ENCODE data around the gene CASR. TPM values are rescaled to one million over a fixed set of nuclear protein-coding genes. Genes with fewer than 3 reads are reported as not detected.

CASR gene
- total RNA-seq, 2 experiments from 2014 or later, result 0.14 to 0.19 TPM

DNA sequence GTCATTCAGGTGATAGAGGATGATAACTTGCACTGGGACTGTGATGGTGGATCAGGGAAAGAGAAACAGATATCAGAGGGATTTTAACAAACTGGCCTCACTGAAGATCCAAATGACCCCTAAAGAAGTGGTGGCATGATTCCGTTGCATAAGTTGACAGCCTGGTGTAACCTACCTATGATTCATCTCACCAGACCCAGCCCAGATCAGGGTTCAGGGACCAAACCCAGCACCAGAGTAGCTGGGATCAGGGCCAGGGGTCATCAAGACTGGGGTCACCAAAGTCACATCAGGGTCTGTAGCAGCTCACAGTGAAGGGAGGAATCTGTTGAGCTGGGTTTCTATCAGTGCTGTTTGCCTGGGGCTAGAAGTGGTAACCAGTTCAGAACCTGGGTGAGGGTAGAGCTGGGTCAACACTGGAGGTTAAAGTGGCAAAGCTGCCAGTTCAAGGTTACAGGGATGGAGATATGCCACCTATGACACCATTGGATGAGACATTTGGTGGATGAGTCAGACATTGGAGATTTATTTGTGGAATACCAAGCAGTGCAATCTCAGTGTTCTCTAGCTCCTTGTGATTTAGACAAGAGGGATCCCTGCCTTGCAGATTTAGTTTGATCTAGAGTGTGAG, 35.9 kb downstream of the CASR start:
- Mint-ChIP-seq H3K4me3 (no peak overlapping the region), H3K4me1 (ENCODE audit: low read depth) (no peaks in the 10 kb centered on the region), H3K36me3 (no peaks in the 10 kb centered on the region), H3K27ac (no peak overlapping the region), H3K27me3 (peaks cover 34% of the 10 kb centered on the region), H3K9me3 (no peaks in the 10 kb centered on the region)
- DNase-seq, result no peak
- POLR2A ChIA-PET, result no interaction called here
- CTCF ChIA-PET, result no interaction called here
- intact Hi-C loops (cut with micrococcal nuclease), result no loop called here

DNA sequence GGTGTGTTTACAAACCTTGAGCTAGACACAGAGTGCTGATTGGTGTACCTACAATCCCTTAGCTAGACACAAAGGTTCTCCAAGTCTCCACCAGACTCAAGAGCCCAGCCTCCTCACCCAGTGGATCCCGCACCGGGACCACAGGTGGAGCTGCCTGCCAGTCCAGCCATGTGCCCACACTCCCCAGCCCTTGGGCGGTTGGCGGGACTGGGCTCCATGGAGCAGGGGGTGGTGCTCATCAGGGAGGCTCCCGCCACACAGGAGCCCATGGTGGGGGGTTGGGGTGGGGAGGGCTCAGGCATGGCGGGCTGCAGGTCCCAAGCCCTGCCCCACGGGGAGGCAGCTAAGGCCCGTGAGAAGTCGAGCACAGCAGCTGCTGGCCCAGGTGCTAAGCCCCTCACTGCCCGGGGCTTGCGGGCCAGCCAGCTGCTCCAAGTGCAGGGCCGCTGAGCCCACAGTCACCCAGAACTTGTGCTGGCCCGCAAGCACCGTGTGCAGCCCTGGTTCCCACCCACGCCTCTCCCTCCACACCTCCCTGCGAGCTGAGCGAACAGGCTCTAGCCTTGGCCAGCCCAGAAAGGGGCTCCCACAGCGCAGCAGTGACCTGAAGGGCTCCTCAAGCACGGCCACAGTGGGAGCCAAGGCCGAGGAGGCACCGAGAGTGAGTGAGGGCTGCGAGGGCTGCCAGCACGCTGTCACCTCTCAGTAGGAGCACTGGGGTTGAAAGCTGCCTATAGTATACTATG, 43.7 kb downstream of the CASR start:
- CTCF ChIA-PET, result no interaction called here
- no peak overlapping the region for H3K4me3 Mint-ChIP-seq
- intact Hi-C loops (cut with micrococcal nuclease), result no loop called here

DNA sequence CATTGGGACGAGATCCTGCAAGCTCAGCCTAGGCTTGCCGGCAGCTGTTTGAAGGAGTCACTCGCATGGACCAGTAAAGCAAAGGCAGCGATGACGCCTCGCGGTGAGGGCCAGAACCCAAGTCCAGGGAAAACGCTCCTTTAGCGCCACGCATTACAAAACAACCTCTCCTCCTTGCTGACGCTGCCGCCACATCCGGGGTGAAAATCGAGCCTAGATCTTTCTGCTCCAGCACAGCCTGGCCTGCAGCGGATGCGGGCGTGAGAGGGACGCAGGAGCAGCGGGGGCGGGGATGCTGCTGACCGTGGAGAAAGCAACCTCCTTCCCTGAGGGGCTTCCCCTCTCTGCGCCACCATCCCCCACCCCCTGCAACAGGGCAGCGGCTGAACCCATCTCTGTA, 46.7 kb downstream of the CASR start:
- no peak for DNase-seq
- ChIA-PET POLR2A (no interaction called here), CTCF (no interaction called here)
- no peaks in the 10 kb centered on the region for H3K9me3 Mint-ChIP-seq
- H3K36me3 Mint-ChIP-seq, result no peaks in the 10 kb centered on the region
- no peak overlapping the region for H3K4me3 Mint-ChIP-seq
- H3K4me1 Mint-ChIP-seq (ENCODE audit: low read depth), result peaks cover 27% of the 10 kb centered on the region
- no peak overlapping the region for H3K27ac Mint-ChIP-seq
- H3K27me3 Mint-ChIP-seq, result peaks cover 2% of the 10 kb centered on the region
- intact Hi-C loops (cut with micrococcal nuclease), result no loop called here

More for the DNA sequence above, 43.7 kb downstream of the CASR start:
- H3K36me3 Mint-ChIP-seq, result no peaks in the 10 kb centered on the region
- peaks cover 6% of the 10 kb centered on the region for H3K27me3 Mint-ChIP-seq
- DNase-seq, result no peak
- no peaks in the 10 kb centered on the region for H3K9me3 Mint-ChIP-seq
- peaks cover 2% of the 10 kb centered on the region for H3K4me1 Mint-ChIP-seq (ENCODE audit: low read depth)
- POLR2A ChIA-PET, result no interaction called here
- H3K27ac Mint-ChIP-seq, result no peak overlapping the region

DNA sequence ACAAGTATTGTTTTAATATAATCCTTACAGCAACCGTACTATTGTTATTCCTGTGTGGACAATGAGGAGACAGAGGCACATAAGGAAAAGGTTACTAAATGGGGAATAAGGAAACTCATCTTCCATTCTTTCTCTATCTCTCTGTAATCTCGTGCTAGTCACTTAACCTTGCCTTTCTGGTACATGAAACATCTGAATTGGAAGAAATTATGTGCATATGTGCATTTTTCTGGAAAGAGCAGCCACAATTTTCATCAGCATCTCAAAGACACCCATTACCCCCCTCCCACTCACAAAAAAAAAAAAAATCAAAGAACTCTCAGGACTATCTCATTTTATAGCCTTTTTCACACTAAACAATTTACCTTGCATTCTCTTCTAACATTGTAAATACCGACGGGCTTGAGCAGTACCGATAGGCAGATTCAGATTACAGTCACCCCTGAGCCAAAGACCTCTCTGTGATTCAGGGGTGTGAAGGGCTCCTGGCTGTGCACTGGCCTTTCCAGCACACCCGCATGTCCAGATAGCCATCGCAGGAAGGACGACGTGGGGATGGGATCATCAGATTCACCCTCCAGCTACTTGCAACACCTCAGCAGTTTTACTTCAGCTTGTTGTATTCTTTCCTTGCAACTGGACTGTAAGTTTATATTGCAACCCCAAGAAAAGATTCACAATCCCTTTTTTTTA, 48.1 kb downstream of the CASR start:
- Mint-ChIP-seq H3K27me3 (peaks cover 2% of the 10 kb centered on the region), H3K4me3 (no peak overlapping the region), H3K9me3 (no peaks in the 10 kb centered on the region), H3K36me3 (no peaks in the 10 kb centered on the region), H3K27ac (no peak overlapping the region), H3K4me1 (ENCODE audit: low read depth) (peaks cover 28% of the 10 kb centered on the region)
- DNase-seq, result no peak
- ChIA-PET CTCF (no interaction called here), POLR2A (no interaction called here)
- intact Hi-C loops (cut with micrococcal nuclease), result loop anchor here (2.0 kb wide), 1 partner anchor 85 kb away; no protein-coding TSS in a partner anchor

DNA sequence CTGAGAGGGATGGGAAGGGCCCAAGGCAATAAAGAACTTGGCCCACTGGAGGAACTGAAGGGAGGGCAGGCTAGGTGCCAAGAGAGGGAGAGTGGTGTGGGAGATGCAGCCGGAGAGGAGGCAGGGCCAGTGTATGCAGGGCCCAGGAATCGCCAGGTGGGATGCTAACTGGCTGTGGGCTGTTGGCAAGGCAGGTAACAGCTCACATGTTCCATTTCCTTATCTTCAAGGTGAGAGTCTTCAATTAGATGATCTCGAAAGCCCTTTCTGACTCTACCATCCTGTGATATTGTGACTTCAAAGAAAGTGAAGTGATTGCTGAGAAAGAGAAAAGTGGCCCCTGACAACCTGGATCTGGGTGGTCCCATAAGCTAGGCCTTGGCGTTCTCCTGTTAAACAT, 49.0 kb downstream of the CASR start:
- intact Hi-C loops (cut with micrococcal nuclease), result loop anchor here (2.0 kb wide), 1 partner anchor 86 kb away; no protein-coding TSS in a partner anchor
- no peak overlapping the region for H3K4me3 Mint-ChIP-seq
- ChIA-PET CTCF (no interaction called here), POLR2A (no interaction called here)
- H3K27ac Mint-ChIP-seq, result no peak overlapping the region
- peaks cover 28% of the 10 kb centered on the region for H3K4me1 Mint-ChIP-seq (ENCODE audit: low read depth)
- H3K27me3 Mint-ChIP-seq, result peaks cover 3% of the 10 kb centered on the region
- DNase-seq, result peak; percentile 25
- H3K9me3 Mint-ChIP-seq, result no peaks in the 10 kb centered on the region
- H3K36me3 Mint-ChIP-seq, result no peaks in the 10 kb centered on the region

DNA sequence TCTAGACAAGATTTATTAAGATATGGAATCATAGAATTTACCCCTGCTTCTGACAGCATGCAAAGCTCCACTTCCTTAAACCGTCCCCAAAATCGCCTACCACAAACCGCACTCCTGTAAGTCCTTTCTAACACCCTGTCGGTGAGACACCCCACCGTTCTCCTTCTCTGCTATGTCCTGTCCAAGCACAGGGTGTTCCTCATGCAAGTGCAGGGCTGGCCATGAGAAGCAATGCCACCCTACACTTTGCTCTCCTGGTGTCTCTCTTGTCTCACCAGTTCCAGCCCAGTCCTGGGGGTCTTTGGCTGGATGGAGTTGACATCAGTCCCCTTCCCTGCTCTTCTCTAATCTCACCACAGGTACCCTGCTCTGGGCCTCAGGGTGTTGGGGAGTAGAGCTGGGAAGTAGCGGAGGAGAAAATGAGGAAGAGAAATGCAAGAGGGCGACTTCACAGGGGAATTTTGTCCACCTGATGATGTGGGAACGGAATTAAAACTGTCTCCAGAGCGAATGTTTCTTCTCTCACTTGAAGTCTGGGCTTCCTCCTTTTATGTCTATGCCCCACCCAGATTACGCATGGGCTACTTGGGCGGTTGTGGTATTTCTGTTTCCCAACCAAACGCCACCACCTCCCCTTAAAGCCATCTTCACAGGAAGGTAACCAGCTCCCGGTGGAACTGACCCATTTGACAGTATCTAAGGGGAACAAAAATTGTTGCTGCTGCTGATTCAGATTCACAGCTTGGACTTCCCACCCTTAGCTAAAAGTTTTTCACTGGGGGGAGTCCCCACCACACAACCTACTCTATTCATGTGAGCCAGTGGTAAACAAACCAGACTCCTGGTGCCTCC, 49.9 kb downstream of the CASR start:
- intact Hi-C loops (cut with micrococcal nuclease), result loop anchor here (2.0 kb wide), 1 partner anchor 87 kb away; no protein-coding TSS in a partner anchor
- Mint-ChIP-seq H3K4me1 (ENCODE audit: low read depth) (peaks cover 28% of the 10 kb centered on the region), H3K4me3 (no peak overlapping the region), H3K27ac (no peak overlapping the region), H3K36me3 (no peaks in the 10 kb centered on the region), H3K27me3 (peaks cover 5% of the 10 kb centered on the region), H3K9me3 (no peaks in the 10 kb centered on the region)
- ChIA-PET CTCF (interaction anchor here (0.8 to 1.3 kb wide), 5 partner anchors 13 to 140 kb away, joined by 3 to 6 read pairs (median 3); no protein-coding TSS in a partner anchor), POLR2A (interaction anchor here (0.7 kb wide), 1 partner anchor 85 kb away, joined by 3 read pairs; no protein-coding TSS in a partner anchor)
- peak; percentile 44 for DNase-seq

DNA sequence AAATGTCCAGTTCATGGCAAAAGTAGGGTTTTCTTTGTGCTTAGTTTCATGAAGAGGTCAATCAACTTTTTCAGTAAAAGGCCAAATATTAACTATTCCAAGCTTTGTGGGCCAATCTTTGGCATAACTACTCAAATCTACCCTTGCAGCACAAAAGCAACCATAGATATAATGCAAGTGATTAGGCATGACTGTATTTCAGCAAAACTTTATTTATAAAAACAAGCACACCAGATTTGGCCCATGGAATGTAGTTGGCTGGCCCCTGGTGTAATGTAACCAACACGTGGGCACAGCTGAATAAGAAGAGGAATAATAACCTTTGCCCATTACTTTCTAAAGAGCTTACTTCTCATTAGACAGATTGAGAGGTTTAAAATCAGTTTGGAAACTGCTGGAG, 50.6 kb downstream of the CASR start:
- no peak for DNase-seq
- intact Hi-C loops (cut with micrococcal nuclease), result no loop called here
- no peaks in the 10 kb centered on the region for H3K36me3 Mint-ChIP-seq
- POLR2A ChIA-PET, result interaction anchor here (0.7 to 1.0 kb wide), 2 partner anchors 86 to 118 kb away, joined by 3 to 4 read pairs; no protein-coding TSS in a partner anchor
- H3K9me3 Mint-ChIP-seq, result no peaks in the 10 kb centered on the region
- no peak overlapping the region for H3K27ac Mint-ChIP-seq
- H3K4me1 Mint-ChIP-seq (ENCODE audit: low read depth), result peaks cover 28% of the 10 kb centered on the region
- H3K4me3 Mint-ChIP-seq, result no peak overlapping the region
- CTCF ChIA-PET, result interaction anchor here (0.8 to 1.3 kb wide), 5 partner anchors 12 to 141 kb away, joined by 3 to 6 read pairs (median 3); no protein-coding TSS in a partner anchor
- H3K27me3 Mint-ChIP-seq, result peaks cover 5% of the 10 kb centered on the region

DNA sequence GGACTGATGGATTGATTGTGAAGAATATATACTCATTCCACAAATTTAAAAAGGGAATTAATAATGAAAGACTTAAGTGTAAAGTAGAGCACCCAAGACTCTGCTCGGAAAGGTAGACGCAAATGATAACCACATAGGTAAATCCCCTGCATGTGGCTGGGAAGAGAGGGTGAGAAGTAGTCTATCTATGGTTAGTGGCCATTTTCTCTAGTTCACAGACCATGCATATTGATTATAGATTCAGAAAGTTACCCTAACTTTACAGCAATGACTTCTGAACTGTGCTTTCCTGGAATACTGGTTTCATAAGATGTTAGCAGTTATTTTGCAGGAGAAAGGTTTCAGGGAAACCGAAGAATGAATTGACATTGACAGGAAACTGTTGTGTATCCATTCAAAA, 51.7 kb downstream of the CASR start:
- Mint-ChIP-seq H3K27me3 (peaks cover 10% of the 10 kb centered on the region), H3K27ac (no peak overlapping the region), H3K4me3 (no peak overlapping the region), H3K9me3 (no peaks in the 10 kb centered on the region), H3K4me1 (ENCODE audit: low read depth) (peaks cover 28% of the 10 kb centered on the region), H3K36me3 (no peaks in the 10 kb centered on the region)
- intact Hi-C loops (cut with micrococcal nuclease), result no loop called here
- CTCF ChIA-PET, result no interaction called here
- POLR2A ChIA-PET, result interaction anchor here (1.0 kb wide), 1 partner anchor 117 kb away, joined by 4 read pairs; no protein-coding TSS in a partner anchor
- no peak for DNase-seq

DNA sequence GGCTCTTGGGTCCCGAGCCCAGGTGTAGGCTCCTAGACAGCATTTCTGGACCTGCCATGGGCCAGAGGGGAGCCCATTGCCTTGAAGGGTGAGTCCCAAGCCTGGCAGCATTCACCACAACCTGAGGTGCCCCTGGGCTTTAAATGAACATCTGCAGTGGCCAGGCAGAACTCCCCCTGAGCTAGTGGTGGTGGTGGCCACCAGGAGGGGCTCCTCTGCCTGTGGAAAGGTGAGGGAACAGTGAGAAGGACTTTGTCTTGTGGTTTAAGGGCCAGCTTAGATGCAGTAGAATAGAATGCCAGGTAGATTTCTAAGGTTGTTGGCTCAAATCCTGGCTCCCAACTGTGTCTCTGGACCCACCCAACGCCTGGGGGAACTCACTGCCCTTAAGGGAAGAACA, 55.6 kb downstream of the CASR start:
- ChIA-PET POLR2A (no interaction called here), CTCF (no interaction called here)
- Mint-ChIP-seq H3K4me1 (ENCODE audit: low read depth) (peaks cover 10% of the 10 kb centered on the region), H3K36me3 (no peaks in the 10 kb centered on the region), H3K27ac (no peak overlapping the region), H3K27me3 (peaks cover 19% of the 10 kb centered on the region), H3K9me3 (no peaks in the 10 kb centered on the region), H3K4me3 (no peak overlapping the region)
- no peak for DNase-seq
- intact Hi-C loops (cut with micrococcal nuclease), result no loop called here

DNA sequence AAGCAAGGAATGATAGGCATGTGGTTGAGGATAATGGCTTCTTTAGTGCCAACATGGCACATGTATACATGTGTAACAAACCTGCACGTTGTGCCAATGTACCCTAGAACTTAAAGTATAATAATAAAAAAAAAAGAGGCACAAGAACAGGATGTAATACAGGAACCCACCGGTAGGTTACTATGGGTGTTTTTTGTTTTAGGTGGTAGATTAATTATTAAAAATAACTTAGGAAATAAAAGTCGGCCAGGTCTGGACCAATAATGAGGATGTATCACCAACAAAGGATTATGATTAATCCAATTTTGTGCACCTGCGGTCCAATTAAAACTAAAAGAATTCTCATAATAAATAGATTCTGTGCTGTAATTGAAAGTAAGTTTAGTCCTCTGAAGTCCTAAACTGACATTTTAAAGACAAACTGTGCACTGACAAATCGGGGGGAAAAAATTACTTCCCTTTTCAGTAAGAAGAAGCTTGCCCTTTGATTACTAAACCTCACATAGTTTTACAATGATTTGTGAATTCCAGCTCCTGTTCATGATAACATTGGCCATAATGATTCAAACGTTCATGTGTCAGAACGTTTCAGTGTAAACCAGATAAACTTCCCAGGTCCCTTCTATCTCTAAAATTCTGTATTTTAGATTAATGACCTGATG, 62.2 kb downstream of the CASR start:
- Mint-ChIP-seq H3K27ac (peak overlapping the region; percentile 43), H3K4me3 (peak overlapping the region; percentile 48), H3K4me1 (ENCODE audit: low read depth) (peaks cover 16% of the 10 kb centered on the region), H3K9me3 (no peaks in the 10 kb centered on the region), H3K36me3 (no peaks in the 10 kb centered on the region), H3K27me3 (peaks cover 12% of the 10 kb centered on the region)
- CTCF ChIA-PET, result interaction anchor here (0.7 to 1.7 kb wide), 5 partner anchors 10 to 144 kb away, joined by 3 to 8 read pairs (median 7); partner anchors contain the start of gene CASR
- intact Hi-C loops (cut with micrococcal nuclease), result loop anchor here (1.0 to 2.0 kb wide), 2 partner anchors 10 to 99 kb away; no protein-coding TSS in a partner anchor
- POLR2A ChIA-PET, result interaction anchor here (0.7 to 1.4 kb wide), 3 partner anchors 10 to 99 kb away, joined by 3 to 4 read pairs (median 3); no protein-coding TSS in a partner anchor
- DNase-seq, result no peak

DNA sequence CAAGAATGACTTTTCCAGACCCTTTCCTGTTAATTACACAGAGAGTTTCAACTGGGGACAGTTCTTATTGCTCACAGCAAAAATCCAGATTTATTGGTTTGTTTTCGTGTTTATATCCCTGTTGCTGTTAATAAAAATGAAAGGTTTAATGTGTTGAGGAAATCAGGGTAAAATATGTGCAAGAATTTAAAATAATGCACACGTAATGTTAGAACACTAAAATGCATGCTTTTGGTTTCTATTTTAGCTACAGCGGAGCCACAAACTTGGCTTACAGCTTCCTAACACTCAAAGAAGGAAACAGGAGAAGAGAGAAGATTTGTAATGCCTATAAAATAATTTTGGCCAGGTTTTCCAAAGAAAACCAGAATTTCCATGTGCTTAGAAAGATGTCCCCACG, 62.7 kb downstream of the CASR start:
- Mint-ChIP-seq H3K27me3 (peaks cover 11% of the 10 kb centered on the region), H3K9me3 (no peaks in the 10 kb centered on the region), H3K36me3 (no peaks in the 10 kb centered on the region), H3K4me1 (ENCODE audit: low read depth) (peaks cover 16% of the 10 kb centered on the region), H3K4me3 (peak overlapping the region; percentile 48), H3K27ac (peak overlapping the region; percentile 43)
- intact Hi-C loops (cut with micrococcal nuclease), result loop anchor here (1.0 to 2.0 kb wide), 2 partner anchors 9 to 99 kb away; no protein-coding TSS in a partner anchor
- ChIA-PET POLR2A (interaction anchor here (0.8 to 1.4 kb wide), 2 partner anchors 97 to 100 kb away, joined by 3 read pairs; no protein-coding TSS in a partner anchor), CTCF (interaction anchor here (0.7 to 1.7 kb wide), 6 partner anchors 9 to 145 kb away, joined by 3 to 8 read pairs (median 6); partner anchors contain the start of gene CASR)
- DNase-seq, result no peak

Data from activated CD4-positive, alpha-beta memory T cell treated with anti-CD3 and anti-CD28 coated beads for 36 hours (primary cell).